H4 (cell line): ENCODE measurements around the gene TAGLN. TPM values are rescaled to one million over a fixed set of nuclear protein-coding genes. Genes with fewer than 3 reads are reported as not detected.

Experiments
- DNase-seq: peaks from one replicate; pipeline ENCODE4 v3.0.0-alpha.2; 2015; ENCODE audit warnings: low spot score
- total RNA-seq: library from RNA; depleted of rRNA; stranded (reverse); fragments of >200 nt; shearing (Covaris generic); gene quantifications from 2 replicates; pipeline ENCODE4 v1.2.3, GENCODE V29; 2014; rRNA removed

Gene TAGLN
- total RNA-seq = 20.8 and 36.0 TPM in 2 replicates

DNA sequence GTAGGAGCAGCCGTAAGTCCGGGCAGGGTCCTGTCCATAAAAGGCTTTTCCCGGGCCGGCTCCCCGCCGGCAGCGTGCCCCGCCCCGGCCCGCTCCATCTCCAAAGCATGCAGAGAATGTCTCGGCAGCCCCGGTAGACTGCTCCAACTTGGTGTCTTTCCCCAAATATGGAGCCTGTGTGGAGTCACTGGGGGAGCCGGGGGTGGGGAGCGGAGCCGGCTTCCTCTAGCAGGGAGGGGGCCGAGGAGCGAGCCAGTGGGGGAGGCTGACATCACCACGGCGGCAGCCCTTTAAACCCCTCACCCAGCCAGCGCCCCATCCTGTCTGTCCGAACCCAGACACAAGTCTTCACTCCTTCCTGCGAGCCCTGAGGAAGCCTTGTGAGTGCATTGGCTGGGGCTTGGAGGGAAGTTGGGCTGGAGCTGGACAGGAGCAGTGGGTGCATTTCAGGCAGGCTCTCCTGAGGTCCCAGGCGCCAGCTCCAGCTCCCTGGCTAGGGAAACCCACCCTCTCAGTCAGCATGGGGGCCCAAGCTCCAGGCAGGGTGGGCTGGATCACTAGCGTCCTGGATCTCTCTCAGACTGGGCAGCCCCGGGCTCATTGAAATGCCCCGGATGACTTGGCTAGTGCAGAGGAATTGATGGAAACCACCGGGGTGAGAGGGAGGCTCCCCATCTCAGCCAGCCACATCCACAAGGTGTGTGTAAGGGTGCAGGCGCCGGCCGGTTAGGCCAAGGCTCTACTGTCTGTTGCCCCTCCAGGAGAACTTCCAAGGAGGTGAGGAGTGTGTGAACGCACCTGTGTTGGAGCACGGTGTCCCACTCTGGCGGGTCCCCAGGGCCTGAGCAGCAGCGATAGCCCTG is at the start of gene TAGLN:
TSS of gene TAGLN (plus strand) at position 318 of the 863 bp plus-strand sequence. CDS start 3,644 bp downstream, outside the sequence.
- DNase-seq = peak; percentile 33

- no peak for DNase-seq
Measured at GRCh38 chr11:117152066-117152465, 47.1 kb upstream of the TAGLN start.

GRCh38 chr11:117154468-117154867 is 44.7 kb upstream of the TAGLN start:
- no peak for DNase-seq

DNA sequence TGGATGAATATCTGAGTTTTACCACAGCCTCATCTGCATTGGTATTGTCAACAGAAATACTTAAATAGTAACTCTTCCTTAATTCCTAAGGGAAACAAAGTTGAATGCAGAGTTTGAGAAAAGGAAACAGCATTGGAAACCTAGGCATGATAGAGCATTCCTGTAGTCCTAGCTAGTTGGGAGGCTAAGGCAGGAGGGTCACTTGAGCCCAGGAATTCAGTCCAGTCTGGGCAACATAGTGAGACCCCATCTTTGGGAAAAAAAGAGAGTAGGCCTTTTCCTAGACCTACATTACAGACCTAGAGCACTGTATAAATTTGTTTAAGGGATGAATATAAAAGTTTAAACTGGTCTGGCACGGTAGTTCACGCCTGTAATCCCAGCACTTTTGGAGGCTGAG is 41.7 kb upstream of the TAGLN start:
- no peak for DNase-seq

DNA sequence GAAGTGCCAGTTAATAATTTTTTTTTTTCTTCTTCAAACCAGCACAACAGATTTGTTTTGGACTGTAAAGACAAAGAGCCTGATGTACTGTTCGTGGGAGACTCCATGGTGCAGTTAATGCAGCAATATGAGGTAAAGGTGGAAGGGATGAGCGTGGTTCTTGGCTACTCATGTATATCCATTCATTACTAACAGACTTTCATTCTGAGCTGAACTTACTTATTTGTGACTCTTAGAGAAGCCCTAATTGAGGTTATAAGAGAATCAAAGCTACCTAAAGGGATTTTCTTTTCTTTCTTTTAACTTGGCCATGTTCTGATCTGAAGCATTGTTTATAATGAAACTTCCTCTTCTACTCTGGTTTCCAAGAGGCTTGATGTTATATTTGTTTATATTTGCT is 39.3 kb upstream of the TAGLN start:
- no peak for DNase-seq

DNA sequence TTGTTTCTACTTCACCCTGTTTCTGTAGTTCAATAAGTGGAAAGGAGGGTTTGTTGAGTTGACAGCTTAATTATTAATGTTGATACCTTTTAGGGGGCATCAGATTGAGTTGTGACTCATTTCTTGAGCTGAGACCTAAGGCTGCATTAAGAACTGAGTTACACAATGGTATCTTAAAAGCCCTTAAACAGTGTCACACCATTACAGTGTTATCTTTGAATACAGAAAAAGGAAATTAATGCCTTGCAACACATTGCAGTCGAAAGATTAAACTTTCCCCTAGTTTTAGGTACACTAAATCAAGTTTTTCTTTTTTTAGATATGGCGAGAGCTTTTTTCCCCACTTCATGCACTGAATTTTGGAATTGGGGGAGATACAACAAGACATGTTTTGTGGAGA is 38.3 kb upstream of the TAGLN start:
- no peak for DNase-seq

DNA sequence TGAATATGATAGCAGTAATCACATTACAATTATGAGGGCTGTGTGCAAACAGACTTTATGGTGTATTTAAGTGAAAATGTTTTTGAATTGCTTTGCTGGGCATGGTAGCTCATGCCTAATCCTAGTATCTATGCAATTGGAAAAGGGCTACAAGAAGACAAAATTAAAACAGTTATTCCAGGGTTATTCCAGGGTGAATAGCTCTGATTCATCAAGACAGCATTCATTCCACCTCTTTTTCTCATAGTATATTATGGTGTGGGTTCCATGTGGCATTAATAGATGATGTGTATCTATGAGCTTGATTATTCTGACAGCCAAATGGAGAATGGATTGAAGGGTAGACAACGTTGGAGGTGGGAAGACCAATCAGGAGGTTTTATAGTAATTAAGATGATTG is 32.7 kb upstream of the TAGLN start:
- DNase-seq = no peak

DNA sequence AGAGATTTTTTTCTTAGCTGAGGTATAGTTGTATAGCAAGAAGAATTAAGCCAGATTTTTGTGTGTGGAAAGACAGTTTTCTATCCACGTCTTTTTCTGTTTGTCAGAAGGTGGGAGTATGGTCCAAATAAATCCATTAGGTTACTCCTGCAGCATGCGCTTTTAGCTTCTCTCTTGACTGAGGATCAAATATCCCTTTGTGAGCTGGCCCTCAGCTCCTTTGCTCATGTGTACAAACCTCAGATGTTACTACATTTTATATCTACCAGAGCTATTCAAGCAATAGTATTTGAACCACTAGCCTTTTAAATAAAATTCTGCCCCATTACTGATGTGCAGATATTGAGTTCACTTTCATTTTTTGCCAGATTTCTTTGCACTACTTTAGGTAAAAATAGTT is 29.4 kb upstream of the TAGLN start:
- DNase-seq = no peak

- no peak for DNase-seq
Measured at GRCh38 chr11:117170210-117170609, 29.0 kb upstream of the TAGLN start.

DNA sequence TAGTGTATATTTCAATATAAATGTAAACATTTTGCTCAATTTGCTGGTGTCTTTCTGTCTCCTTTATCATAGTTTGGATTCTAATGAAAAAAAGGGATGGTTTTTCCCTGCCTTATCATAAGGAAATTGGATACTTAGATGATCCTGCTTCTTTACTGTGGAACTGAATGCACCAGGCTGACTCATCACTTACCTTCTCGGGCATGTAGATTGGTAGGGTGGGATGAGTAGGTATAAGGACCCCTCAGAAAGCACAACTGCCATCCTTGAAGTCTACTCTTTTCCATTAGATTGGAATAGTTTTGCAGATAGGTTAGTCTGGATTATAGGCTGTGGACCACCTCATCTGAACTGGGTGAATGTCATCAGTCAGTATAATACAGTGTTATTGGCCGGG is 28.2 kb upstream of the TAGLN start:
- no peak for DNase-seq

GRCh38 chr11:117171404-117172061 is 27.6 kb upstream of the TAGLN start:
- no peak for DNase-seq

- DNase-seq = no peak
Measured at GRCh38 chr11:117172724-117173421, 26.3 kb upstream of the TAGLN start.

- no peak for DNase-seq
Measured at GRCh38 chr11:117175104-117175503, 24.1 kb upstream of the TAGLN start.

DNA sequence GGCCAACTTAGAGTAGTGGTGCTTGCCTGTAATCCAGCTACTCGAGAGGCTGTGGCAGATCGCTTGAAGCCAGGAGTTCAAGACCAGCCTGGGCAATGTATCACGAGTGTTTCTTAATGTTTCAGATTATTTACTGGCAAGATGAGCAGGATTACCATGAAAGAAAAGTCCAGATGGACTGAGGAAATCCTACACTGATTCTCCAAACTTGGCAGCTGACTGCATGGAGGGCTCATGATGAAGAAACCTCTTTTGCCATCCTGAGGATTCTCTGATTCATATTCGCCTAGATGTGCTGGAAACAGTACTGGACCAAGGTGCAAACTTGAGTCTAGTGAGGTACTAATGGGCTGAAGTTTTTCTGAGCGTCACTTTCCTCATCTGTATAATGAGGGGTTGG is 23.4 kb upstream of the TAGLN start:
- DNase-seq = no peak

DNA sequence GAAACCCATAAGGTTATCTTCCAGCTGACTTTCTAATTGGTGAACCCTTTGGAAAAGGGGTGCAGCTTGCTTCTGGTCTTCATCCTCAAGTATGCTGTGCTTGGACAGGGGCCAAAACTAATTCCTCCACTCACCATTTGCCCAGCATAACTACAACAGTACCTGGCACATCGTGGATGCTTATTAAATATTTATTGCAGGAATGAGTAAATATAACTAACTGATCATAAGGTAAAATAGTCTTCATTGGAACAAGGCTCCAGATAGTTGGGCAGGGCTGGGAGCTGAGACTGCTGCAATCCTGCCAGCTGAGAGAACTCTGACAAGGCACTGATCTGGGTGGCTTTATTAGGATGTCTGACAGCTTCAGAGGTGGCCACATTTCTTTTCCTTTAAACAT is 23.0 kb upstream of the TAGLN start:
- no peak for DNase-seq

DNA sequence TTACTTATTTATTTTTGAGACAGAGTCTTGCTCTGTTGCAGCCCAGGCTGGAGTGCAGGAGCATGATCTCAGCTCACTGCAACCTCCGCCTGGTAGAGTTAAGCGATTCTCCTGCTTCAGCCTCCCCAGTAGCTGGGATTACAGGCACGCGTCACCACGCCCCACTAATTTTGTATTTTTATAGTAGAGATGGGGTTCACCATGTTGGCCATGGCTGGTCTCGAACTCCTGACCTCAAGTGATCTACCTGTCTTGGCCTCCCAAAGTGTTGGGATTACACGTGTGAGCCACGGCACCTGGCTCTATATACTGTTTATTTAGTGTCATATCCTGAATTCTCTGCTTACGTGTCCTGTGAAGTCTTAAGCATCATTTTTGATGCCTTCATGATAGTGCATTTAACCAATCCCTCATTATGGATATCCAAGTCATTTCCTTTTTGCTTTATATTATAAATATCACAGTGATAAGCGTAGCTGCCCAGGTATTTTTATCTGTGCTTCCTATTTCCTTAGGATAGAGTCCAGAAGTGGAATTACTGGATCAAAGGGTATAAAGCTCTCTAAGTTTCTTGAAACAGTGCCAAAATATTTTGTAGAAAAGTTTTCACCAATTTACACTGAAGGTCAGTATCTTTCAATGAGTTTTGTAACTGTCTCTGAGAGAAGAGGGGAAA is 21.5 kb upstream of the TAGLN start:
- no peak for DNase-seq

DNA sequence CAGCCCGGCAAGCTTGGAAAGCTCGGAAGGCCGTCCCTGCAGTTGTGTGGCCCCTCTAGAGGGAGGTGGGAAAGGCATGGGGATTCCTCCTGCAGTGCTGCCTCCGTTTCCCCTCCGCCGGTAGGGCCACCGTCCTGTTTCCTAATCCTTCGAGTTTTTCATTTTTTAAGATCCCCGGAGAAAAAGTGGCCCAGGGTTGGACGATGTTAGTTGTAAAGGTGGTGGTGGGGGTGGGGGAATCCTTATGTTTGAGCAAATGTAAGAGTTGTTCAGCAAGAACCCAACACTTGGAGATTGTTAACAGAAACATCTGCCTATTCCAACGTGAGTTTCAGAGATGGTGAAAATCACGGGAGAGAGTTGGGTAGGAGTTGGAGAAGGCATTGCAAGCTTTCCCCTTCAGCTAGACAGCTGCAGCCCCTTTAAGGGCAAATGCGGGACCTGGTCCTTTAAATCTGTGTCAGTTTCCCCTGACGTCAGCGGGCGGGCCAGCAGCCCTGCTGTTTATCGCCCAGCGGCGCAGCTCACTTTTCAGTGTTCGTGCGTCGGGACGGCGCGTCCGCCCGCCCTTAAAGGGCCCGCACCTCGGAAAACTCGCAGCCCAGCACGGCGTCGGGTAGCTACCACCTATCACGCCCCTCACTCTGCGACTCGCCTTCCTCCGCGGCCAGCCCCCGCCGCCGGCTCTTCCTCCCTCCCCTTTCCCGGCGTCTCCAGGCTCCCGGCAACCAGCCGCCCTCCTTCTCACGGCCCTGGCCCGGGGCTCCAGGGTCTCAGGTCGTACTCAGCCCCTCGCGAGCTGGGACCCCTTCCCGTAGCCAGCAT is 20.7 kb upstream of the TAGLN start, which contains the start of gene SIDT2:
TSS of gene SIDT2 (plus strand) at position 534 of the 825 bp plus-strand sequence. CDS start 521 bp downstream, outside the sequence.
- peak; percentile 82 for DNase-seq

GRCh38 chr11:117179048-117179999 is 19.8 kb upstream of the TAGLN start:
- DNase-seq = no peak

GRCh38 chr11:117180020-117180419 is 19.1 kb upstream of the TAGLN start:
- no peak for DNase-seq
